ENCODE results near the gene CDH23. TPM values are rescaled to one million over a fixed set of nuclear protein-coding genes. Genes with fewer than 3 reads are reported as not detected.
A peak's percentile ranks its signal among the peaks of the same experiment; 100 is the strongest.

The CDH23 gene
- total RNA-seq, 1 donor from 2014 or later = 9.4 TPM

DNA sequence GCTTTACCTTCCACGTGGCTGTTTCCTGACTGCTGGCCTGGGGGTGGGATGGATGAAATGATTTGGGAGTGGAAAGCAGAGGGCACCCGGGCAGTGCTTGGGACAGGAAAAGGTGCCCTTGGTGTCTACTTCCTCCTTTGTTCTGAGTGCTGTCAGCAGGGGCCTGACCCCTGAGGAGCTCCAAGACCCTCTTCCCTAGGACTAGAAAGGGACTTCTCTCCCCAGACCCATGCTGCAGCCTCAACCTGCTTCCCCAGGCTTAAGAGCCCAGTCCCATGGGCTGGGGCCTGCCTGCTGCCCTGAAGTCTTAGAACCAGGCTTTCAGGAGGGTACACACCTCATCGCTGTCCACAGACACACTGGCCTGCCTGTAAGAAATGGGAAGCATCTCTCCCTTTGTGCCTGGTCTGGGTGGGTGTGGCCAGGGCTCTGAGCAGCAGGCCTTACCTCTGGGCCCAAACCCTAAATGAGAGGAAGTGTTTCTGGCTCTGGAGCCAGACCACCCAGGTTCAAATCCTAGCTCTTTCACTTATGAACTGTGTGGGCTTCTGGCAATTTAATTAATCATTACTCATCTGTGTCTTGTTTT lies 12.9 kb downstream of the CDH23 start:
- Mint-ChIP-seq H3K27me3 (peaks cover 10% of the 10 kb centered on the region), H3K4me3 (no peak overlapping the region), H3K9me3 (peaks cover 9% of the 10 kb centered on the region), H3K36me3 (peaks cover 3% of the 10 kb centered on the region), H3K27ac (no peak overlapping the region), H3K4me1 (ENCODE audit: unreplicated experiment) (peaks cover 4% of the 10 kb centered on the region)
- no peak for DNase-seq (ENCODE audit: extremely low spot score, unreplicated experiment)
- TF ChIP-seq, protein P1, sequence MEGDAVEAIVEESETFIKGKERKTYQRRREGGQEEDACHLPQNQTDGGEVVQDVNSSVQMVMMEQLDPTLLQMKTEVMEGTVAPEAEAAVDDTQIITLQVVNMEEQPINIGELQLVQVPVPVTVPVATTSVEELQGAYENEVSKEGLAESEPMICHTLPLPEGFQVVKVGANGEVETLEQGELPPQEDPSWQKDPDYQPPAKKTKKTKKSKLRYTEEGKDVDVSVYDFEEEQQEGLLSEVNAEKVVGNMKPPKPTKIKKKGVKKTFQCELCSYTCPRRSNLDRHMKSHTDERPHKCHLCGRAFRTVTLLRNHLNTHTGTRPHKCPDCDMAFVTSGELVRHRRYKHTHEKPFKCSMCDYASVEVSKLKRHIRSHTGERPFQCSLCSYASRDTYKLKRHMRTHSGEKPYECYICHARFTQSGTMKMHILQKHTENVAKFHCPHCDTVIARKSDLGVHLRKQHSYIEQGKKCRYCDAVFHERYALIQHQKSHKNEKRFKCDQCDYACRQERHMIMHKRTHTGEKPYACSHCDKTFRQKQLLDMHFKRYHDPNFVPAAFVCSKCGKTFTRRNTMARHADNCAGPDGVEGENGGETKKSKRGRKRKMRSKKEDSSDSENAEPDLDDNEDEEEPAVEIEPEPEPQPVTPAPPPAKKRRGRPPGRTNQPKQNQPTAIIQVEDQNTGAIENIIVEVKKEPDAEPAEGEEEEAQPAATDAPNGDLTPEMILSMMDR (conservative IDR thresholded peaks at IDR 0.05) = no peak

DNA sequence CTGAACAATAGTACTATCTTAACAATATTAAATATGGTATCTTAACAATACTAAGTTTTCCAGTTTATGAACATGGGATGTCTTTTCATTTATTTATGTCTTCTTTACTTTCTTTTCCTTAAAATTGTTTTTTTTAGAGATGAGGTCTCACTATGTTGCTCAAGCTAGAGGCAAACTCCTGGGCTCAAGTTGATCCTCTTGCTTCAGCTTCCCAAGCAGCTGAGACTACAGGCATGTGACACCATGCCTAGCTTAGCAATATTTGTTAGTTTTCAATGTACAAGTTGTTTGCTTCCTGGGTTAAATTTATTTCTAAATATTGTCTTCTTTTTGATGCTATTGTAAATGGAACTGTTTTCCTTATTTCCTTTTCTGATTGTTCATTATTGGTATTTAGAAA lies 16.9 kb downstream of the CDH23 start:
- Mint-ChIP-seq H3K4me3 (no peak overlapping the region), H3K27me3 (peaks cover 5% of the 10 kb centered on the region)
- DNase-seq (ENCODE audit: extremely low spot score, unreplicated experiment) = no peak

DNA sequence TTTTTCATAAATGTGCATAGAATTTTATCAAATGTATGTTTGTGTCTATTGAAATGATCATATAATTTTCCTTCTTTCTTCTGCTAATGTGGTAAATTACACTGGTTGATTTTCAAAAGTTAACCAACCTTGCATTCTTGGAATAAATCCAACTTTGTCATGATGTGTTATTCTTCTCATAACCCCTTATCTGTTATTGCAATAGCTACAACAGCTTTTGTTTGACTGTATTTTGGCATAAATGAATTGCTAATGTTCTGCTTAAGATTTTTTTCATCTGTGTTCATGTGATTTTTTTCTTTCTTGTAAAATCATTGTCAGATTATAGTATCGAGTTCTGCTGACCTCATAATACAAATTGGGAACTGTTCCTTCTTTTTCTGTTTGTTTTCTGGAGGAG lies 17.6 kb downstream of the CDH23 start:
- no peaks in the 10 kb centered on the region for H3K4me1 Mint-ChIP-seq (ENCODE audit: unreplicated experiment)
- DNase-seq (ENCODE audit: extremely low spot score, unreplicated experiment) = no peak
- H3K27me3 Mint-ChIP-seq = peaks cover 5% of the 10 kb centered on the region
- TF ChIP-seq, protein P1 (conservative IDR thresholded peaks at IDR 0.05) = no peak
- H3K4me3 Mint-ChIP-seq = no peak overlapping the region
- peaks cover 3% of the 10 kb centered on the region for H3K36me3 Mint-ChIP-seq
- H3K9me3 Mint-ChIP-seq = peaks cover 9% of the 10 kb centered on the region
- no peak overlapping the region for H3K27ac Mint-ChIP-seq

More for the DNA sequence above, 16.9 kb downstream of the CDH23 start:
- Mint-ChIP-seq H3K4me1 (ENCODE audit: unreplicated experiment) (no peaks in the 10 kb centered on the region), H3K27ac (no peak overlapping the region), H3K9me3 (peaks cover 9% of the 10 kb centered on the region), H3K36me3 (peaks cover 3% of the 10 kb centered on the region)
- TF ChIP-seq, protein P1 (conservative IDR thresholded peaks at IDR 0.05) = no peak

DNA sequence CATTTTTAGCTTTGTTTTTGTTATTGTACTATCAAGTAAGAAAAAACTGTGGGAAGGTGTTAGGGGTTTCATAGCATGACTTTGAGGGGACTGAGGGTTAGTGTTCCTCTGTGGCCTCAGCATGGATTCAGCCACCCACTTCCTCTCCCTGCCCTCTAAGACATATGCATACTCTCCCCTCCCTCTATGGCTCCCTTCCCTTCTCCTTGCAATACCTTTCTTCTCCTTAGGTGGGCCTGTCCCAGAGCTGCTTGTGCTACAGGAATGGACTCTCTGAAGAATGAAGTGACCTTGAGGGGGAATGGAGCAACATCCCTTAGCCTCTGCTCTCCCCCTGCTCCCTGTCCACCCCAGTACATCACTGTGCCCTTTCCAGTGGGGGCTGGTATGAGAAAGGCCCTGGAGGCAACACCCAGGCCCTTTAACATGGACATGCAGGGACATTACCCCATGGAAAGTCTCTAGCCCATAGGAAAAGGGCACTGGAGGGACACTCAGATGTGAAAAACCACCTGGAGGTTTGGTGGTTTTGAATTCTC lies 22.4 kb downstream of the CDH23 start:
- TF ChIP-seq, protein P1 (conservative IDR thresholded peaks at IDR 0.05) = no peak
- Mint-ChIP-seq H3K36me3 (no peaks in the 10 kb centered on the region), H3K4me3 (no peak overlapping the region), H3K27ac (no peak overlapping the region), H3K9me3 (no peaks in the 10 kb centered on the region), H3K4me1 (ENCODE audit: unreplicated experiment) (peaks cover 9% of the 10 kb centered on the region), H3K27me3 (peaks cover 13% of the 10 kb centered on the region)
- peak; percentile 18 for DNase-seq (ENCODE audit: extremely low spot score, unreplicated experiment)

DNA sequence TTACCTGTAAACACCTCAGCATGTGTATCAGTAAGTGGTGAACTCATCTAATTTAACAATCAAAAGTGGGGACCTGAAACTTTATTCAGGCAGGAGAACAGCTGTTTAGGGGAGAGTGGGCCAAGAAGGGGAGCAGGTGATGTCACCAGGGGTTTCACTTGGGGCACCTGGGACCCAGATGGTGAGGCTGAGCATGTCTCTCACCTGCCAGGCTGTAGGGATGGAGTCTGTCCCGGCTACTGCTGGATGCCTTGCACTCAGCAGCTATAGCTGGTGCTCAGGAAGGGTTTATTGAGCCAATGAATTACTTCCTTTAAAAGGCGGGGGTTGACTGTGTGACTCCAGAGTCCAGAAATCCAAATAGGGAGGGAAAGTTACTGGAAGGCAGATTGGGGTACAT lies 23.0 kb downstream of the CDH23 start:
- TF ChIP-seq, protein P1 (conservative IDR thresholded peaks at IDR 0.05) = no peak
- Mint-ChIP-seq H3K9me3 (no peaks in the 10 kb centered on the region), H3K4me3 (no peak overlapping the region), H3K4me1 (ENCODE audit: unreplicated experiment) (peaks cover 9% of the 10 kb centered on the region), H3K27ac (no peak overlapping the region), H3K36me3 (no peaks in the 10 kb centered on the region), H3K27me3 (peaks cover 15% of the 10 kb centered on the region)
- DNase-seq (ENCODE audit: extremely low spot score, unreplicated experiment) = peak; percentile 25
